GM15510 (cell line): Measurements from ENCODE around the gene SORL1.

Experiments used
- POLR2A ChIP-seq: IDR thresholded peaks from 3 replicates; pipeline ENCODE4 v1.6.1; 2011; ENCODE audit warnings: borderline replicate concordance; ENCODE audit not compliant: insufficient read length; ENCODE audit errors: extremely low read depth

SORL1 gene

GRCh38 chr11:121451986-121452608 lies at the start of gene SORL1:
SORL1 (plus strand) TSS chr11:121452314; CDS start chr11:121452332, 18 bp downstream.
- peak; percentile 62 for TF ChIP-seq POLR2A

- TF ChIP-seq POLR2A = no peak
Measured at GRCh38 chr11:121405646-121406045, 46.5 kb upstream of the SORL1 start.

GRCh38 chr11:121406291-121406690 lies 45.8 kb upstream of the SORL1 start:
- no peak for TF ChIP-seq POLR2A

GRCh38 chr11:121408830-121409229 lies 43.3 kb upstream of the SORL1 start:
- TF ChIP-seq POLR2A = no peak

- no peak for TF ChIP-seq POLR2A
Measured at GRCh38 chr11:121412000-121412587, 40.0 kb upstream of the SORL1 start.

- no peak for TF ChIP-seq POLR2A
Measured at GRCh38 chr11:121412711-121413415, 39.3 kb upstream of the SORL1 start.

GRCh38 chr11:121414141-121414913 lies 37.8 kb upstream of the SORL1 start:
- TF ChIP-seq POLR2A = no peak

GRCh38 chr11:121415856-121416255 lies 36.3 kb upstream of the SORL1 start:
- TF ChIP-seq POLR2A = no peak

- no peak for TF ChIP-seq POLR2A
Measured at GRCh38 chr11:121417055-121417551, 35.0 kb upstream of the SORL1 start.

- no peak for TF ChIP-seq POLR2A
Measured at GRCh38 chr11:121417607-121418006, 34.5 kb upstream of the SORL1 start.

- no peak for TF ChIP-seq POLR2A
Measured at GRCh38 chr11:121418625-121419114, 33.4 kb upstream of the SORL1 start.

- no peak for TF ChIP-seq POLR2A
Measured at GRCh38 chr11:121419836-121420235, 32.3 kb upstream of the SORL1 start.

GRCh38 chr11:121420398-121420797 lies 31.7 kb upstream of the SORL1 start:
- no peak for TF ChIP-seq POLR2A

GRCh38 chr11:121421149-121421901 lies 30.8 kb upstream of the SORL1 start:
- TF ChIP-seq POLR2A = no peak
